ENCODE measurements around the gene SPAG16. TPM values are rescaled to one million over a fixed set of nuclear protein-coding genes. Genes with fewer than 3 reads are reported as not detected.

Gene SPAG16
- total and polyA plus RNA-seq, 2 of the 13 experiments (the other 11 are each of a cell fraction or from before 2014, with no cell fraction given) = 9.6 to 26.5 TPM

- TF ChIP-seq ZNF276 (CRISPR knock-in tag; IDR thresholded peaks at IDR 0.05; ENCODE audit: low read depth) (no peak), ZNF672 (CRISPR knock-in tag; IDR thresholded peaks at IDR 0.05) (no peak), ZBTB1 (CRISPR knock-in tag; IDR thresholded peaks at IDR 0.05; ENCODE audit: borderline replicate concordance) (no peak), REXO4 (CRISPR knock-in tag; IDR thresholded peaks at IDR 0.05; ENCODE audit: borderline replicate concordance) (no peak)
Observed at GRCh38 chr2:214139630-214140284, 855.5 kb downstream of the SPAG16 start (continued).

- ATAC-seq (no peak), DNase-seq (ENCODE audit: low spot score) (no peak), FAIRE-seq (no peak)
- ChIA-PET CTCF (ENCODE audit: low intra/inter-chr PET ratio, low total read pairs) (no interaction called here), POLR2A (no interaction called here)
- 0% methylated on average over 1 of the region's 1 CpG for WGBS (ENCODE audit: low lambda C conversion rate)
- Histone ChIP-seq H3K4me2 (ENCODE audit: low read depth, low read length) (no peak overlapping the region), H3K9me3 (ENCODE audit: low read length) (peaks cover 4% of the 10 kb centered on the region; the same call in 1 of the 2 replicates), H3K27me3 (ENCODE audit: control insufficient read depth in 1 of 2, insufficient read depth in 2 of 2, low read length in 2 of 2) (no peaks in the 10 kb centered on the region), H3K79me2 (ENCODE audit: insufficient read depth, low read length) (no peaks in the 10 kb centered on the region), H3K27ac (ENCODE audit: extremely low read length, insufficient read depth, low read length) (no peak overlapping the region), H4K20me1 (ENCODE audit: insufficient read depth, low read length) (no peaks in the 10 kb centered on the region), H3K36me3 (replicated peaks in 1 of 2; ENCODE audit: control insufficient read depth in 1 of 2, insufficient read depth in 2 of 2, low read length in 2 of 2) (no peaks in the 10 kb centered on the region), H2AFZ (ENCODE audit: low read length) (no peak overlapping the region), H3K4me1 (ENCODE audit: insufficient read depth, low read length) (no peaks in the 10 kb centered on the region), H3K9ac (ENCODE audit: insufficient read depth, low read depth, low read length) (no peak overlapping the region), H3K4me3 (replicated peaks in 1 of 3; ENCODE audit: insufficient read depth in 1 of 3, low read depth in 2 of 3, low read length in 3 of 3) (no peak overlapping the region)
- intact Hi-C loops (cut with micrococcal nuclease; ENCODE audit: unreplicated experiment) = no loop called here
- BruUV-seq (replicated peaks) = no TSS peak
- TF ChIP-seq HNRNPK (IDR thresholded peaks at IDR 0.05; ENCODE audit: low read depth, low read length, poor library complexity, severe bottlenecking) (no peak), MNT (IDR thresholded peaks at IDR 0.05) (0 out of 2 replicates have a peak, but pooled peaks have one; percentile 6)
- in situ Hi-C loops (cut with HindIII; ENCODE audit: extremely low pct_ligation_motif_present, low pct_unique_long_range_greater_than_20kb) = no loop called here
Observed at GRCh38 chr2:214156971-214157370, 872.7 kb downstream of the SPAG16 start.
